ENCODE results near the gene ANKMY2.

ANKMY2 gene

DNA sequence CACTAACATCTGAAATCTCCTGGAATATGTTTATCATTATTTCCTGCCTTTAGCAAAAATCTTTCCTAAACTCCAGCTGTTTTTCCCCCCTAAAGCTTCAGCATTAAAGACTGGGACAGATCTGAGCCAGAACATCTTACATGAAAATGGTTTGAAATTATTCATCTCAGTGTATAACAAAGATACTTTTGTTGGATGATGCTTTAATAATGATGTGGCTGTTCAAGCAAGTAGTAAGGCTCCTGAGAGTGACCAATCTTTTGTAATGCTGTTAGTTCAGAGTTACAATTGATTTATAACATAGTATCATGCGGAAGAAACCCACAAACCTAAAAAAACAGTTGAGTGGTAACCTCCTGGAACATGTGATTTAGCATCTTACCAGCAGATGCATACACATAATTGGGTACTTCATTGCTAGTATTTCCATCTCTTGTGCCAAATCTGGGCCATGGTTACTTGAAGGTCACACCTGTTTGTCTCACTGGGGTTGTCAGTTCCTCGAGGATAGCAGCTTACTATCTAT is 1.9 kb upstream of the ANKMY2 start:
- ChIA-PET CTCF (interaction anchor here (1.0 to 1.4 kb wide), 2 partner anchors 9 to 270 kb away, joined by 3 to 4 read pairs; no protein-coding TSS in a partner anchor), POLR2A (interaction anchor here (0.8 kb wide), 1 partner anchor 15 kb away, joined by 4 read pairs; no protein-coding TSS in a partner anchor)
- peak overlapping the region; percentile 97 for H3K4me3 ChIP-seq (ENCODE audit: low read depth, low read length)
- TF ChIP-seq, protein P1, sequence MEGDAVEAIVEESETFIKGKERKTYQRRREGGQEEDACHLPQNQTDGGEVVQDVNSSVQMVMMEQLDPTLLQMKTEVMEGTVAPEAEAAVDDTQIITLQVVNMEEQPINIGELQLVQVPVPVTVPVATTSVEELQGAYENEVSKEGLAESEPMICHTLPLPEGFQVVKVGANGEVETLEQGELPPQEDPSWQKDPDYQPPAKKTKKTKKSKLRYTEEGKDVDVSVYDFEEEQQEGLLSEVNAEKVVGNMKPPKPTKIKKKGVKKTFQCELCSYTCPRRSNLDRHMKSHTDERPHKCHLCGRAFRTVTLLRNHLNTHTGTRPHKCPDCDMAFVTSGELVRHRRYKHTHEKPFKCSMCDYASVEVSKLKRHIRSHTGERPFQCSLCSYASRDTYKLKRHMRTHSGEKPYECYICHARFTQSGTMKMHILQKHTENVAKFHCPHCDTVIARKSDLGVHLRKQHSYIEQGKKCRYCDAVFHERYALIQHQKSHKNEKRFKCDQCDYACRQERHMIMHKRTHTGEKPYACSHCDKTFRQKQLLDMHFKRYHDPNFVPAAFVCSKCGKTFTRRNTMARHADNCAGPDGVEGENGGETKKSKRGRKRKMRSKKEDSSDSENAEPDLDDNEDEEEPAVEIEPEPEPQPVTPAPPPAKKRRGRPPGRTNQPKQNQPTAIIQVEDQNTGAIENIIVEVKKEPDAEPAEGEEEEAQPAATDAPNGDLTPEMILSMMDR (IDR thresholded peaks at IDR 0.05; ENCODE audit: insufficient read depth, low read length, missing control alignments): no peak
- no peak for DNase-seq (ENCODE audit: low read depth, low spot score)

DNA sequence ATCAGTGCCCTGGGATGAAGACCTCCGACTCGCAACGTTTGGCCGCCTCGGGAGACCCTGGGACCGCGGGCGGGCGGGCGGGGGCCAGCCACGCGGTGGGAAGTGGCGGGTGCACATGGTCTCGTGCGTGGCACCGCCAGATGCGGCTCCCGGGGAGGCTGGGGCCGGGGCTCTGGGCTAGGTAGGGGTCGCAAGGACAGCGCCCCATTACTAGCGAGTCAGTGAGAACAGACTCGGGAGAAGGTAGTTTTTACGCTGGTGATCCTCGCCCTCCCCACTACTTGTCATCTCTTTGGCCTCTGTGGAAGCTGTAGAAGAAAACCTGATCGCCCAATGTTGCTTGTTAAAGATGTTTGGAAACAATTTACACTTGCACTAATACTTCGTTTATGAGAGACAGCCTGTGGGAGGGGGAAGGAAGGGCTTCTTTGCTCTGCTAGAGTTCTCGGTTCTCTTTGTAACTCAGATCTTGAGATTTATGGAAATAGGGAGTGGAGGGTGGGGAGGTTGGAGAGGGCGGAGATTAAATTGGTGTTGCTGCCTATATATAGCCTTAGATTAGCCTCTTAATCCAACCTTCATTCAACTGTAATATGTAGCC is 1.0 kb upstream of the ANKMY2 start:
- peak overlapping the region; percentile 97 for H3K4me3 ChIP-seq (ENCODE audit: low read depth, low read length)
- ChIA-PET POLR2A (interaction anchor here (0.6 to 2.0 kb wide), 8 partner anchors 8 to 93 kb away, joined by 3 to 10 read pairs (median 4); no protein-coding TSS in a partner anchor), CTCF (interaction anchor here (0.7 to 1.4 kb wide), 5 partner anchors 9 to 271 kb away, joined by 3 to 4 read pairs (median 3); no protein-coding TSS in a partner anchor)
- TF ChIP-seq, protein P1 (IDR thresholded peaks at IDR 0.05; ENCODE audit: insufficient read depth, low read length, missing control alignments): no peak
- DNase-seq (ENCODE audit: low read depth, low spot score): no peak

DNA sequence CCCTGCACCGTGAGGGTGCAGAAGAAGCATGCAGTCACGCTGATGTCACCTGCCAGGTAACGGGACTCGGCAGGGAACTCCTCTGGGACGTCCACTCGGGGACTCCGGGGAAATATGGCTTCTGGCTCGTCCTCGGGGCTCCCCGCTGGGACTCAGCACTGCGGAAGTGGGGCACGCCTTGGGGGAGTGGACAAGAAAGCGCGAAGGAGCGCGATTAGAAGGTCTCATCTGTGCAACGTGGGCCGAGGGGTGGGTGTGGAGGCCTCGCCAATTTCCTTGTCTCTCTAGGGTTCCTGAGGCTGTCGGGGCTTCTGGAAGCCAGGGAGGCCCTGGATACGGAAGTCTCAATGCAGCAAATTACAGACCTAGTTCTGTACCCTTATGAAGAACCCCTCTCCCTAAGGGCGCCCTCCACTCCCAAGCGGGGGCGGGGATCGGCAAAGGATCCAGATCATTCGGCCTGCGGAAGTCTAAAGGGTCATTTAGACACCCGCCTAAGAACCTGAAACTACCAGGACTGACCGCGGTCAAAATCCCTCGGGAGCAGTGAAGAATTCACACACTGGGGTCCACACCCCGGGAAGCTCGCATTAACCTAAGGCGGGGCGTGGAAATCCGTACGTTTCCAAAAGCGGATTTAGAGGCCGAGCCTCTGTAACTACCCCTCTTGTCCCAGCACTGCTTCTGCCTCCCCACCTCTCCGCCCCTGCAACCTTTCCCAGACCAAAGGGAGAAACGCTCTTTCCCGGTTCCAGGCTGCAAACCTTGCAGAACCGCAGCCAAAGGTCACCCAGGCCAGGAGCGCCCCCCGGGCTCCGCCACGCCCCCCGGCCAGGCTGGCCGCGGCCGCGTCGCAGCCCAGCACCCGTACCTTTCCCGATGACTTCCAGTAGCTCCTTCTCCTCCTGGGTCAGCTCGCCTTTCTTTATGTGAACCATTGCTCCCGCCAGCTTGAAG is 640 bp downstream of the ANKMY2 start:
- ChIA-PET POLR2A (interaction anchor here (1.0 to 2.0 kb wide), 3 partner anchors 8 to 51 kb away, joined by 4 to 10 read pairs (median 6); no protein-coding TSS in a partner anchor), CTCF (interaction anchor here (1.0 to 1.4 kb wide), 4 partner anchors 8 to 50 kb away, joined by 3 to 4 read pairs (median 4); no protein-coding TSS in a partner anchor)
- no peak for DNase-seq (ENCODE audit: low read depth, low spot score)
- TF ChIP-seq, protein P1 (IDR thresholded peaks at IDR 0.05; ENCODE audit: insufficient read depth, low read length, missing control alignments): no peak
- peak overlapping the region; percentile 87 for H3K4me3 ChIP-seq (ENCODE audit: low read depth, low read length)

DNA sequence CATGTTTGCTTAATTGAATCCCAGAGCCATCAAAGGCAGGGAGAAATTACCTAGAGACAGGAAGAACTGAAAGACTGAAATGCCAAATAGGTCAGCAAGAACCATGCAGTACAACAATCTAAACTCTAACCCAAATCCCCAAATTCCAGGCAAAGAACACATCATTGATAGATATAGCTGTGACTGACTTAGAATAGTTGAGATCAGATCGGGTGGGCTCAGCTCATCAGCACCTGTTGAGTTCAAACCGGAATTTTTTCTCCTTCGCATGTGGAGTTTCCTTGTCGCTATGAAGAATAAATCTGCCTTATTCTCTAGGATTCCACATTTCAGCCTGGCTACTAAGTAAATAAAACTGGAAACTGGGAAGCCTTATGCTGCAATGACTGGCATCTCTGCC is 1.4 kb downstream of the ANKMY2 start:
- POLR2A ChIA-PET: no interaction called here
- TF ChIP-seq, protein P1 (IDR thresholded peaks at IDR 0.05; ENCODE audit: insufficient read depth, low read length, missing control alignments): no peak
- H3K4me3 ChIP-seq (ENCODE audit: low read depth, low read length): peak overlapping the region; percentile 87
- CTCF ChIA-PET: no interaction called here
- DNase-seq (ENCODE audit: low read depth, low spot score): no peak

DNA sequence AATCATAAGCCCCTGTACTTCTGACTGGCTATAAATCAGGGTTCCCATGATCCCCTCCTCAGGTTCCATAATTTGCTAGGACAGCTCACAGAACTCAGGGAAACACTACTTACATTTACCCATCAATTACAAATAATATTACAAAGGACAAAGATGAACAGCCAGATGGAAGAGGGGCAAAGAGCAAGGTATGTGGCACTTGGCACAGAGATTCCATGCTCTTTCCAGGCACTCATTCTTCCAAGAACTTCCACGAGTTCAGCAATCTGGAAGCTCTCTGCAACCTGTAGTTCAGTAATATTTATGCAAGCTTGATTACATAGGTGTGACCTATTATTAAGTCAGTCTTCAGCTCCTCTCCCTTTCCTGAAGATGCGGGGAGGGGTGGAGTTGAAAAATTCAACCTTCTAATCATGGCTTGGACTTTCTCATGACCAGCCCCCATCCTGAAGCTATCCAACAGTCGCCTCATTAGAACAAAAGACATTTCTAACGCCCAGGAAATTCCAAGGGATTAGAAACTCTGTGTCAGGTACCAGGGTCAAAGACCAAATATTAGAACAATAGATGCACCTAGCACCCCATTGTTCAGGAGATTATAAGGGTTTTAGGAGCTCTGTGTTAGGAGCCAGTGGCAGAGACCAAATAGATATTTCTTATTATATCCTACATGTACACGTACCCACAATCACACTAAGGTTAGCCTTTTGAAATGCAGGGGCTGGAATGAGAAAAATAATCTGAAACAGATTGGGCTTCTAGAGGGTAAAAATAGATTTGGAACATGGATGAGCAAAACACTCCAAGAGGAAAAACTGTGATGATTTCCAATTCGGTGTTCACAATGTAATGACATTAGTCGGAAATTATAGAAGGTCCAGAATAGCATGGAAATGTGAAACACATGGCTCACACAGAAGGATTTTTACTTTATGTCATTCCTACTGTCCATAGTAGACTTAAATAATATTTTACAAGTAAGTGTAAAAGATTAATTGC is 7.0 kb downstream of the ANKMY2 start:
- H3K4me3 ChIP-seq (ENCODE audit: low read depth, low read length): no peak overlapping the region
- ChIA-PET CTCF (no interaction called here), POLR2A (no interaction called here)
- DNase-seq (ENCODE audit: low read depth, low spot score): no peak
- TF ChIP-seq, protein P1 (IDR thresholded peaks at IDR 0.05; ENCODE audit: insufficient read depth, low read length, missing control alignments): no peak

Data from AG04449 (cell line).